Measurements from ENCODE around the gene FAM76B.

- TF ChIP-seq CTCF (IDR thresholded peaks at IDR 0.05) (no peak), EZH2 (IDR thresholded peaks at IDR 0.05) (no peak)
Observed at GRCh38 chr11:95795627-95796295, 6.2 kb upstream of the FAM76B start.
